SK-N-MC (cell line): ENCODE data around the gene SIGLEC11.
"Not testable (repeated sequence)": the region's sequence is repeated elsewhere in the genome, so short reads cannot be mapped to it uniquely, and the experiment has no call there.

Source experiments
- DNase-seq: peaks from one replicate; pipeline ENCODE4 v3.0.0-alpha.2; 2011; ENCODE audit warnings: low read depth, low spot score
- H3K27ac ChIP-seq: fragments of 200-600 bp; sonication (generic); 2 replicates; pipeline ENCODE4 v1.5.1; 2016; ENCODE audit warnings: mixed run types
- H3K36me3 ChIP-seq: fragments of 200-600 bp; sonication (generic); 2 replicates; pipeline ENCODE4 v1.6.1; 2017; ENCODE audit warnings: antibody characterized with exemption, low read length, mixed read lengths; ENCODE audit not compliant: insufficient read depth
- H3K4me3 ChIP-seq: fragments of 200-600 bp; sonication (generic); 2 replicates; pipeline ENCODE4 v1.5.1; 2016
- H3K9ac ChIP-seq: fragments of 200-600 bp; sonication (generic); 2 replicates; pipeline ENCODE4 v1.8.0; 2017; ENCODE audit warnings: mixed run types, mixed read lengths; ENCODE audit not compliant: insufficient read length
- H3K9me3 ChIP-seq: fragments of 200-600 bp; sonication (generic); 2 replicates; pipeline ENCODE4 v1.6.1; 2017; ENCODE audit warnings: low read depth, mild to moderate bottlenecking, antibody characterized with exemption, low read length, moderate library complexity, mixed read lengths
- EZH2 ChIP-seq: fragments of 200-600 bp; sonication (generic); IDR thresholded peaks from one replicate; pipeline ENCODE4 v1.6.1; 2017; ENCODE audit warnings: antibody characterized with exemption
- FOXP2 ChIP-seq: optimal IDR thresholded peaks from 2 replicates; pipeline ENCODE3; 2011; ENCODE audit warnings: mild to moderate bottlenecking, moderate library complexity; ENCODE audit not compliant: insufficient read depth; ENCODE audit errors: extremely low read length, control extremely low read depth
- POLR2AphosphoS5 ChIP-seq: IDR thresholded peaks from 2 replicates; pipeline ENCODE4 v1.6.1; 2012; ENCODE audit warnings: mild to moderate bottlenecking, low read depth, low read length, borderline replicate concordance

SIGLEC11 gene

DNA sequence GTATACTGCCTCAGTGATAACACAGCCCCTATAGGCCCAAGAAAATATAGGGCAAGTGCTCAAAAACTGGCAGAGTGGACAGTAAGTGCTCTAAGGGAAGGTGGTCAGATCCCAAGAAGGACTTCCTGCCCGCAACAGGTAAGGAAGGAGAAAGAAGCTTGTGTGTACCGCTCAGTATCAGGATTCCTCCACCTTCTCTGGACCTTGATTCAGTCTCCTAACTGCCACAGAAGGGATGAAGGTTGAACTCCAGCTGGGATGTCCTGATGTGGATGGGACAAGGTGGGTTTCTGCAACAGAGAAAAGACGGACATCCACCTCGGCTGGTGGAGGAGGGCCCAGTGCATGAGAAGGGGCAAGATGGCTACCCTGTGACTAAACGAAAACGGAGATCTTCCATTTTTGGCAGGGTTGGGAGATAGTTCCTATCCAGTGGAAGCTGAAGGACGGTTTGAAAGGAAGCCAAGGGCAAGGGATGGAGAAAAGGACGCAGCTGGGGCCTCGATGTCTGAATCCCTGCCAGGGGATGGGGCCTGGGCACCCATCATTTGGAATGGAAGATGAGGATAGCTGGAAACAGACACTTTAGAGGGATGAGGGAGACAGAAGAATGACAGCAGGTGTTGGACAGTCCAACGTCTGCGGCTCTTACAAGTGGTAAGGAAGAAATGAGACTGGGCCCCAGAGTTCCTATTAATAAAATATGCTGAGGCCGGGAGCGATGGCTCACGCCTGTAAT is 33.3 kb downstream of the SIGLEC11 start:
- Histone ChIP-seq H3K9me3 (no peaks in the 10 kb centered on the region), H3K4me3 (peak overlapping the region; percentile 94), H3K36me3 (peaks cover 88% of the 10 kb centered on the region), H3K9ac (peak overlapping the region; percentile 100), H3K27ac (peak overlapping the region; percentile 99)
- DNase-seq, result no peak
- TF ChIP-seq FOXP2, result no peak
- TF ChIP-seq EZH2, result no peak
- peak; percentile 12; the same call in 1 of the 2 replicates for TF ChIP-seq POLR2AphosphoS5

DNA sequence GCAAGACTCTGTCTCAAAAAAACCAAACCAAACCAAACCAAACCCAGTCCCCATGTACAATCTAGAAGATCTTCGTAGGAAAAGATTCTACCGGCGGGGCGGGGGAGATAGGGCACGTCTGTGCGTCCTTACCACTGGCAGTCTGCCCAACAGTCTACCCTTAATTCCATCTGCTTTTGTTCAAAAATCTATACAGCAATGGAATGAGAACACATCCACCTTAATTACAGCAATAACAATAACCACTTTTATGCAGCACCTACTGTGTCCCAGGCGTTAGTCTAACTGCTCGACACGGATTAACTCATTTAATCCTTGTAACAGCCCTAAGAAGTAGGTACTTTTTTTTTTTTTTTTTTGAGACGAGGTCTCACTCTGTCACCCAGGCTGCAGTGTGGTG is 34.5 kb downstream of the SIGLEC11 start:
- no peak overlapping the region for H3K4me3 ChIP-seq
- H3K9ac ChIP-seq, result no peak overlapping the region
- H3K36me3 ChIP-seq, result peaks cover 89% of the 10 kb centered on the region

GRCh38 chr19:49925486-49925885 is 35.5 kb downstream of the SIGLEC11 start:
- peak overlapping the region; percentile 95; the same call in 1 of the 2 replicates for H3K27ac ChIP-seq

More for the DNA sequence above, 34.5 kb downstream of the SIGLEC11 start:
- Histone ChIP-seq H3K9me3 (no peaks in the 10 kb centered on the region), H3K27ac (no peak overlapping the region)
- DNase-seq, result no peak
- no peak for TF ChIP-seq POLR2AphosphoS5
- TF ChIP-seq EZH2, result no peak
- TF ChIP-seq FOXP2, result no peak

GRCh38 chr19:49924881-49925210 is 36.1 kb downstream of the SIGLEC11 start:
- Histone ChIP-seq H3K36me3 (peaks cover 86% of the 10 kb centered on the region), H3K27ac (peak overlapping the region; percentile 95), H3K4me3 (peak overlapping the region; percentile 44), H3K9ac (peak overlapping the region; percentile 68)
- DNase-seq, H3K9me3 ChIP-seq: not testable (repeated sequence)

More at GRCh38 chr19:49925486-49925885, 35.5 kb downstream of the SIGLEC11 start:
- no peak overlapping the region for H3K4me3 ChIP-seq
- no peak for DNase-seq
- no peak for TF ChIP-seq EZH2
- TF ChIP-seq POLR2AphosphoS5, result no peak
- no peak for TF ChIP-seq FOXP2
- H3K9ac ChIP-seq, result no peak overlapping the region
- H3K9me3 ChIP-seq, result no peaks in the 10 kb centered on the region
- H3K36me3 ChIP-seq, result peaks cover 89% of the 10 kb centered on the region

GRCh38 chr19:49924004-49924880 is 36.7 kb downstream of the SIGLEC11 start:
- Histone ChIP-seq H3K9ac (peak overlapping the region; percentile 68), H3K36me3 (peaks cover 81% of the 10 kb centered on the region), H3K9me3 (no peaks in the 10 kb centered on the region), H3K4me3 (peak overlapping the region; percentile 44), H3K27ac (peak overlapping the region; percentile 95)
- no peak for DNase-seq
- no peak for TF ChIP-seq EZH2
- no peak; the same call in 1 of the 2 replicates for TF ChIP-seq POLR2AphosphoS5
- TF ChIP-seq FOXP2, result no peak

GRCh38 chr19:49923055-49924003 is 37.6 kb downstream of the SIGLEC11 start:
- peak overlapping the region; percentile 95 for H3K27ac ChIP-seq
- no peak for DNase-seq
- TF ChIP-seq POLR2AphosphoS5 (no peak), EZH2 (no peak), FOXP2 (no peak)
- H3K4me3 ChIP-seq, result no peak overlapping the region; the same call in 1 of the 2 replicates
- H3K36me3 ChIP-seq, result peaks cover 84% of the 10 kb centered on the region
- peak overlapping the region; percentile 68 for H3K9ac ChIP-seq
- no peaks in the 10 kb centered on the region for H3K9me3 ChIP-seq

DNA sequence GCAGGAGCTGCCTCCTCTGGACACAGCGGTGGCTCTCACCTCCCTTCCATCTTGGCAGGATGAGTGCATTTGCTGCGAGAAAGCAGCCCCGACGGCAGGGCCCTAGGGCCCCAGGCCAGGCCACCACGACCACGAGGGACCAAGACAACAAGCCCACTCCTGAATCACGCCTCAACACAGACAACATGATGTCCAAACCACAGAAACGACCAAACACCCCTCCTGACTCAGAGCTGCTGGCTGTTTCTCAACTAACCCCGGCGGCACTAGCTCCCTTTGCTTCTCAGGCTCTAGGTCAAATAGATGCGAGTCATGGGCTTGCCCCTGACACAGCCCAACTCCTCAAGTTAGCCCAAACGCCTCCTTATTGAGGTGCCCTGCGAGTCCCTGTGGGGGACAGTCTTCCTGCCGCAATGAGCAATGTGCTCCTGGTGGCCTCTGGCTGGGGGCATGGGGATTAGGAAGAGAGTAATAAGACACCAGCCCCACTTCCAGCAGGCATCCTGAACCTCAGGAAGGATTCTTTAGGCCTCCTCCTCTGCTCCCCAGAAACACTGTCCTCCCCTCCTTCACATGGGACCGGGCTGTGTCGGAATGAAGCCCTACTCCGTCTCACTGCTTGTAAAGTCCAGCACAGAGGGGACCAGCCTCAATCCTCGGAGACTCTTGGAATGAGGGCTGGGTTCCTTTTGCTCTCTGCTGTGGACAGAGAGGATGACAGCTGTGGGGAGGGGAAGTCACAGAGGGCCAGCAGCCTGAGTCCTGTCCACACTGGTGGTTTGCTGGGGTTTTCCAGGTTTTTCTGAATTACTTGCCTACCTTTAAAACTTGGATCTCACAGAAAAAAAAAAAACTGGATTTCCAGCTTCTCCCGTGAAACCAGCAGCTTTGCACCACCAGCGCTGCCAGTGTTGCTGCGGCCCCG is 38.8 kb downstream of the SIGLEC11 start:
- peak overlapping the region; percentile 95 for H3K27ac ChIP-seq
- TF ChIP-seq POLR2AphosphoS5, result no peak
- no peak for TF ChIP-seq FOXP2
- no peak for TF ChIP-seq EZH2
- H3K9me3 ChIP-seq, result no peaks in the 10 kb centered on the region
- H3K36me3 ChIP-seq, result peaks cover 87% of the 10 kb centered on the region
- H3K4me3 ChIP-seq, result no peak overlapping the region
- H3K9ac ChIP-seq, result no peak overlapping the region
- no peak for DNase-seq
